GM04503 (cell line): ENCODE data around the gene DEFB124.
"Not testable (repeated sequence)": the region's sequence is repeated elsewhere in the genome, so short reads cannot be mapped to it uniquely, and the experiment has no call there.

Source experiments
- DNase-seq: peaks from one replicate; pipeline ENCODE4 v3.0.0-alpha.2; 2012; ENCODE audit warnings: low read depth

The DEFB124 gene

GRCh38 chr20:31488115-31488514, 13.2 kb upstream of the DEFB124 start:
- no peak for DNase-seq

GRCh38 chr20:31485450-31486339, 10.8 kb upstream of the DEFB124 start:
- no peak for DNase-seq

- DNase-seq = no peak
These were observed 9.1 kb upstream of the DEFB124 start for GRCh38 chr20:31484001-31484400.

- DNase-seq = no peak
These were observed 1.8 kb upstream of the DEFB124 start for GRCh38 chr20:31476643-31477215.

- no peak for DNase-seq
These were observed 1.3 kb upstream of the DEFB124 start for GRCh38 chr20:31476294-31476585.

- DNase-seq = no peak
These were observed 756 bp upstream of the DEFB124 start for GRCh38 chr20:31475472-31476293.

- DNase-seq = no peak
These were observed 860 bp downstream of the DEFB124 start for GRCh38 chr20:31474097-31474436.

- DNase-seq = no peak
These were observed 1.4 kb downstream of the DEFB124 start for GRCh38 chr20:31473331-31474096.

GRCh38 chr20:31472395-31473330, 2.3 kb downstream of the DEFB124 start:
- DNase-seq = no peak

GRCh38 chr20:31470946-31471345, 4.0 kb downstream of the DEFB124 start:
- DNase-seq = not testable (repeated sequence)

GRCh38 chr20:31454361-31454760, 20.6 kb downstream of the DEFB124 start:
- DNase-seq = no peak

GRCh38 chr20:31452575-31452974, 22.4 kb downstream of the DEFB124 start:
- DNase-seq = no peak

GRCh38 chr20:31449511-31450414, 25.2 kb downstream of the DEFB124 start:
- DNase-seq = no peak

- no peak for DNase-seq
These were observed 28.7 kb downstream of the DEFB124 start for GRCh38 chr20:31446084-31446819.

GRCh38 chr20:31440012-31440659, 34.8 kb downstream of the DEFB124 start, which contains the start of gene DEFB123:
Gene DEFB123 (plus strand): TSS chr20:31440632. CDS start chr20:31440699, 67 bp downstream.
- DNase-seq = no peak

- DNase-seq = no peak
These were observed 44.3 kb downstream of the DEFB124 start for GRCh38 chr20:31430568-31431115.

- not testable (repeated sequence) for DNase-seq
These were observed 47.4 kb downstream of the DEFB124 start for GRCh38 chr20:31427576-31427975.

GRCh38 chr20:31426891-31427551, 47.9 kb downstream of the DEFB124 start:
- not testable (repeated sequence) for DNase-seq
